Gastroesophageal sphincter (tissue), 4 donors: ENCODE measurements around the gene LIMA1. TPM values are rescaled to one million over a fixed set of nuclear protein-coding genes. Genes with fewer than 3 reads are reported as not detected.
"Not testable (repeated sequence)": the region's sequence is repeated elsewhere in the genome, so short reads cannot be mapped to it uniquely, and the experiment has no call there.

ENCODE experiments used
- ATAC-seq: fragments of 150-250 bp; one replicate; pipeline ENCODE4 v1.9.1; 2016; ENCODE audit warnings: mild to moderate bottlenecking, moderate library complexity
- H3K27ac ChIP-seq, 4 donors: fragments of 200-600 bp; sonication (generic) in 3 of 4; 1 replicate in 3 of 4; 2 replicates in 1 of 4; pipeline ENCODE4 v1.5.1; 2016 to 2019
- H3K27me3 ChIP-seq: fragments of 200-600 bp; sonication (generic); one replicate; pipeline ENCODE4 v1.5.1; 2019
- H3K36me3 ChIP-seq, 2 donors: fragments of 200-600 bp; sonication (generic); one replicate each; pipeline ENCODE4 v1.5.1; 2019; ENCODE audit warnings: control low read depth in 1 of 2
- H3K4me1 ChIP-seq, 3 donors: fragments of 200-600 bp; sonication (generic); 1 replicate in 2 of 3; 2 replicates in 1 of 3; pipeline ENCODE4 v1.5.1; 2016 to 2019; ENCODE audit warnings: control low read depth in 2 of 3
- H3K4me3 ChIP-seq, 2 donors: fragments of 200-600 bp; sonication (generic); one replicate each; pipeline ENCODE4 v1.5.1; 2019; ENCODE audit warnings: mild to moderate bottlenecking in 1 of 2, moderate library complexity in 1 of 2
- H3K9me3 ChIP-seq, 3 donors: fragments of 200-600 bp; sonication (generic); one replicate each; pipeline ENCODE4 v1.5.1; 2017 to 2019; ENCODE audit warnings: control low read depth in 2 of 3
- EP300 ChIP-seq: sonication (generic); formaldehyde crosslinking; IDR thresholded peaks from one replicate; pipeline ENCODE4 v1.6.1; 2017; ENCODE audit warnings: antibody characterized with exemption, mild to moderate bottlenecking
- POLR2A ChIP-seq, 2 donors: fragments of 450-650 bp; IDR thresholded peaks; one replicate each; pipeline ENCODE4 v1.6.1; 2017; ENCODE audit warnings: antibody characterized with exemption in 2 of 2, mild to moderate bottlenecking in 2 of 2, moderate library complexity in 1 of 2
- POLR2AphosphoS5 ChIP-seq: sonication (generic); formaldehyde crosslinking; IDR thresholded peaks from one replicate; pipeline ENCODE4 v1.6.1; 2017; ENCODE audit warnings: antibody characterized with exemption
- WGBS, 2 donors: methylation state at CpG; one replicate each; pipeline ENCODE4 v1.1.5; 2018; ENCODE audit warnings: low coverage in 1 of 2; 5-methylcytosine and 5-hydroxymethylcytosine counted together
- total RNA-seq, 4 donors: library from RNA; depleted of rRNA; stranded (reverse); fragments of >200 nt; gene quantifications; one replicate each; pipeline ENCODE4 v1.1.0, GENCODE V29; 2016
- TF ChIP-seq, protein P1 (sequence below), 4 experiments: fragments of 200-600 bp in 2 of 4; fragments of 450-650 bp in 2 of 4; sonication (generic) in 1 of 4; IDR thresholded peaks; one replicate each; pipeline ENCODE4 v1.5.1; 2017 to 2019; ENCODE audit warnings: antibody characterized with exemption in 4 of 4, mild to moderate bottlenecking in 2 of 4, moderate library complexity in 2 of 4

LIMA1 gene
- 10 to 100 TPM; 27.6 to 91.3 (median 64.6) TPM for total RNA-seq

DNA sequence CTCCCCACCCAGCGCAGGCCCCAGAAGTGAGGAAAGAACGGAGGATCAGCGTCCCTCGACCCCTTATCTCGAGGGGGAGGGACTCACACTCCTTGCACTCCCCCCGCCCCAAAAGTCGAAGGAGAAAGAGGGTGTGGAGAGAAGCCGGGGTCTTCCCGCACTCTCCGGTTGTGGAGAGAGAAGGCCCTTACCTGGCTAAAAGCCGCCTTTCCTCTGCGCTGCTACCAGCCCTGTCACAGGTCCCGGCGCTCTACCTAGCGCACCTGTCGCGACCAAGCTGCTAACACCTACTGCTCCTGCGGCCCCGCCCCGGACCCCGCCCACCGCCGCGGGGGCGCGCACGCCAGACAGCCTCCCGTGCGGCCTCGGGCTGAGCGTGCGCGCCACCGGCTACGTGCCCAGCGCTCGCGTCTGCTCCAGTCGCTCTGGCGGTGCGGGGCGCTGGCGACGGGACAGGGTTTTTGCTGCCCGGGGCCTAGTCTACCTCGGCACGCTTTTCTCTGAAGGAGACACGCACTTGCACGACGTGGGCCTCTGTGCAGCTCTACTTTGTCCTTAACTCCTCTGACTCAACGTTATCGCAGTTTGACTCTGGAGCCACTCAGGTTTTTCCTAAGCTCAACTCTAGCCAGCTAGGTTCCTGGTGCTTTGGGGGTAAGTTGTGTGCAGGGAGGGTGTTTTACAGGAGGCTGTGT is at the start of gene LIMA1:
Gene LIMA1 (minus strand): TSS at position 292 of the 695 bp plus-strand sequence. CDS start 34,769 bp downstream, outside the sequence.
- 0% methylated on average over 3 of the region's 52 CpGs for WGBS, 2 donors
- no peaks in the 10 kb centered on the region for H3K36me3 ChIP-seq
- peak within 1 kb of the TSS; percentile 90 to 92 for H3K4me3 ChIP-seq
- TF ChIP-seq EP300 (no peak), POLR2A (IDR thresholded peaks at IDR 0.05) (peak; percentile 39 to 77), POLR2AphosphoS5 (peak; percentile 74)
- TF ChIP-seq, protein P1, sequence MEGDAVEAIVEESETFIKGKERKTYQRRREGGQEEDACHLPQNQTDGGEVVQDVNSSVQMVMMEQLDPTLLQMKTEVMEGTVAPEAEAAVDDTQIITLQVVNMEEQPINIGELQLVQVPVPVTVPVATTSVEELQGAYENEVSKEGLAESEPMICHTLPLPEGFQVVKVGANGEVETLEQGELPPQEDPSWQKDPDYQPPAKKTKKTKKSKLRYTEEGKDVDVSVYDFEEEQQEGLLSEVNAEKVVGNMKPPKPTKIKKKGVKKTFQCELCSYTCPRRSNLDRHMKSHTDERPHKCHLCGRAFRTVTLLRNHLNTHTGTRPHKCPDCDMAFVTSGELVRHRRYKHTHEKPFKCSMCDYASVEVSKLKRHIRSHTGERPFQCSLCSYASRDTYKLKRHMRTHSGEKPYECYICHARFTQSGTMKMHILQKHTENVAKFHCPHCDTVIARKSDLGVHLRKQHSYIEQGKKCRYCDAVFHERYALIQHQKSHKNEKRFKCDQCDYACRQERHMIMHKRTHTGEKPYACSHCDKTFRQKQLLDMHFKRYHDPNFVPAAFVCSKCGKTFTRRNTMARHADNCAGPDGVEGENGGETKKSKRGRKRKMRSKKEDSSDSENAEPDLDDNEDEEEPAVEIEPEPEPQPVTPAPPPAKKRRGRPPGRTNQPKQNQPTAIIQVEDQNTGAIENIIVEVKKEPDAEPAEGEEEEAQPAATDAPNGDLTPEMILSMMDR (IDR thresholded peaks at IDR 0.05), result peak in 3 of 4 experiments; percentile 16 to 81 (median 69)
- peak; percentile 98 for ATAC-seq
- peak within 1 kb of the TSS; percentile 66 to 88 (median 84) for H3K27ac ChIP-seq
- H3K9me3 ChIP-seq, result no peaks in the 10 kb centered on the region
- peaks cover 0 to 24% (median 0%) of the 10 kb centered on the region in 3 donors for H3K4me1 ChIP-seq
- no peaks in the 10 kb centered on the region for H3K27me3 ChIP-seq

DNA sequence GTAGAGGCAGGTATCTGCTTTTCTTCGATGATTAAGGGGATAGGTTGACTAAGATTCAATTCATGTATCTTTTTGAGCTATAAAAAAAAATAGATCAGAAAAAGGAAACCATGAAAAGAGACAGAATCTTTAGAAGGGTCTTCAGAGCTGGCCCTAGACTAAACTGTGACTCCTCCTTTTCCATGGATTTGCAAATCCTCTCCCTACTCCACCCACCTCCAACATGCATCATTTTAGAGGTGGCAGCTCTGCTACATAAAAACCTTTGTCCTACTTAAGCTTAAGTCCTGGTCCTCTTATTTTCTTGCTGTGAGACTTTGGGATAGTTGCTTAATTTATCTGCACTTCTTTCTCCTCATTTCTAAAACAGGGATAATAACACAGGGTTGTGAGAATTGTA is 48.4 kb upstream of the LIMA1 start:
- Histone ChIP-seq H3K4me3 (no peak overlapping the region), H3K4me1 (peaks cover 0 to 4% (median 0%) of the 10 kb centered on the region in 3 donors), H3K36me3 (no peaks in the 10 kb centered on the region), H3K9me3 (no peaks in the 10 kb centered on the region), H3K27ac (no peak overlapping the region), H3K27me3 (no peaks in the 10 kb centered on the region)
- WGBS, 2 donors, result 100% methylated on average over 1 of the region's 1 CpG
- ATAC-seq, result no peak
- TF ChIP-seq POLR2A (IDR thresholded peaks at IDR 0.05), result no peak
- no peak for TF ChIP-seq POLR2AphosphoS5
- no peak for TF ChIP-seq EP300
- TF ChIP-seq, protein P1 (IDR thresholded peaks at IDR 0.05), result no peak

DNA sequence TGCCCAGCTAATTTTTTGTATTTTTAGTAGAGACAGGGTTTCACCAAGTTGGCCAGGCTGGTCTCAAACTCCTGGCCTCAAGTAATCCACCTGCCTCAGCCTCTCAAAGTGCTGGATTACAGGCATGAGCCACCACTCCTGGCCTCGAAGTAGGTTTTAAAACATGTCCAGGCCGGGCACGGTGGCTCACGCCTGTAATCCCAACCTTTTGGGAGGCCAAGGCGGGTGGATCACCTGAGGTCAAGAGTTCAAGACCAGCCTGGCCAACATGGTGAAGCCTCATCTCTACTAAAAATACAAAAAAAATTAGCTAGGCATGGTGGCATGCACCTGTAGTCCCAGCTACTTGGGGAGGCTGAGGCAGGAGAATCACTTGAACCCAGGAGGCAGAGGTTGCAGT is 45.3 kb upstream of the LIMA1 start:
- H3K27ac ChIP-seq, H3K36me3 ChIP-seq, H3K27me3 ChIP-seq, ATAC-seq, H3K9me3 ChIP-seq, H3K4me3 ChIP-seq: not testable (repeated sequence)
- WGBS, 2 donors, result no CpG with 5 or more reads among the region's 5 CpGs
- H3K4me1 ChIP-seq, result peaks cover 0 to 16% (median 0%) of the 10 kb centered on the region in 3 donors

DNA sequence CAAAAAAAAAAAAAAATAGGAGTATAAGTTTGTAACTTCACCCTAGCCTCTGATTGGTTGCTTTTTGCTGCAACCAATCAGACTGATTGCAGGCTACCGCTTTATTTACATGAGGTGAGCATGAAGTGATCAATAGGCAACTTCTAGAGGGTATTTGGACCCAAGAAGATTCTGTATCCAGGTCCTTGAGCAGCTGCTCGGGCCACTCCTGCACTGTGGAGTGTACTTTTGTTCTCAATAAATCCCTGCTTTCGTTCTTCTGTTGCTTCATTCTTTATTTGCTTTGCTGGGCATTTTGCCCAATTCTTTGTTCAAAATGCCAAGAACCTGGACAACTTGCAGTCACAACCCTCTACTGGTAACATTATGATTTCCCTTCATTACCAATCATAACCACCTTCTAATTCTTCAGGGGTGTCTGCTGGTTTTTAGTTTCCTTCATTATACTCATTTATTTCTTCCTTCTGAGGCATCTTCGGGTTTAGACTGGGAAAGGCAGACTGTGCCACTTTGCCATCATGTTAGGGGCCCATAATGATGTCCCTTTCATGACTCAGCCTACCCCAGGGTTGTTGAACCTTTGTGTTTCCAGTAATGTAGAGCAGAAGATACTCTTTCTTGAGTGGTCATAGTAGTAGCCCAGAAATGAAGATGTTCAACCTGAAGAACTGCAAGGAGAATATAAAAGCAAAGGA is 43.4 kb upstream of the LIMA1 start:
- no peak for ATAC-seq
- H3K9me3 ChIP-seq, result no peaks in the 10 kb centered on the region
- no peak overlapping the region for H3K4me3 ChIP-seq
- no peaks in the 10 kb centered on the region for H3K36me3 ChIP-seq
- H3K27ac ChIP-seq, result no peak overlapping the region
- peaks cover 0 to 16% (median 0%) of the 10 kb centered on the region in 3 donors for H3K4me1 ChIP-seq
- H3K27me3 ChIP-seq, result no peaks in the 10 kb centered on the region
- no peak for TF ChIP-seq EP300
- no peak for TF ChIP-seq POLR2A (IDR thresholded peaks at IDR 0.05)
- TF ChIP-seq, protein P1 (IDR thresholded peaks at IDR 0.05), result no peak
- TF ChIP-seq POLR2AphosphoS5, result no peak
- WGBS, 2 donors, result 54 to 57% methylated on average over 4 of the region's 4 CpGs

GRCh38 chr12:50325890-50326391 is 42.6 kb upstream of the LIMA1 start:
- H3K27ac ChIP-seq, result no peak overlapping the region
- no peaks in the 10 kb centered on the region for H3K27me3 ChIP-seq
- H3K4me1 ChIP-seq, result peaks cover 0 to 16% (median 0%) of the 10 kb centered on the region in 3 donors
- H3K36me3 ChIP-seq, result no peaks in the 10 kb centered on the region
- no peak for ATAC-seq
- 91 to 94% methylated on average over 3 to 4 of the region's 5 CpGs for WGBS, 2 donors
- no peaks in the 10 kb centered on the region for H3K9me3 ChIP-seq
- no peak overlapping the region for H3K4me3 ChIP-seq
- TF ChIP-seq, protein P1 (IDR thresholded peaks at IDR 0.05), result no peak
- TF ChIP-seq POLR2AphosphoS5 (no peak), EP300 (no peak), POLR2A (IDR thresholded peaks at IDR 0.05) (no peak)

DNA sequence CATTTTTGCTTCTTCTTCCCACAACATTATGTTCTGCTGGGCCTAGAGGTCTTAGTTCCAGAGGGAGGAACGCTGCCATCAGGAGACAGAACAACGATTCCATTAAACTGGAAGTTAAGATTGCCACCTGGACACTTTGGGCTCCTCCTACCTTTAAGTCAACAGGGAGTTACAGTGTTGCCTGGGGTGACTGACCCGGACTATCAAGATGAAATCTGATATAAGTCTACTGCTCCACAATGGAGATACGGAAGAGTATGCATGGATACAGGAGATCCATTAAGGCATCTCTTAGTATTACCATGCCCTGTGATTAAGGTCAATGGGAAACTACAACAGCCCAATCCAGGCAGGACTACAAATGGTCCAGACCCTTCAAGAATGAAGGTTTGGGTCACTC is 41.5 kb upstream of the LIMA1 start:
- ATAC-seq, H3K27ac ChIP-seq, H3K4me3 ChIP-seq, H3K9me3 ChIP-seq, H3K36me3 ChIP-seq, H3K27me3 ChIP-seq: not testable (repeated sequence)
- 90 to 100% methylated on average over 4 of the region's 4 CpGs for whole genome bisulfite sequencing, 2 donors
- peaks cover 0 to 16% (median 0%) of the 10 kb centered on the region in 3 donors for H3K4me1 ChIP-seq

- H3K27me3 ChIP-seq, H3K4me3 ChIP-seq, H3K36me3 ChIP-seq, H3K9me3 ChIP-seq, H3K27ac ChIP-seq, ATAC-seq: not testable (repeated sequence)
- H3K4me1 ChIP-seq, result peaks cover 0 to 16% (median 0%) of the 10 kb centered on the region in 3 donors
- WGBS, 2 donors, result 93 to 95% methylated on average over 4 of the region's 7 CpGs
Observed at GRCh38 chr12:50324077-50324476, 40.8 kb upstream of the LIMA1 start.
